SK-N-SH treated with all-trans-retinoic acid at 6 μM for 48 hours (cell line): ENCODE measurements around the gene CAMK1.
A peak's percentile ranks its signal among the peaks of the same experiment; 100 is the strongest.

Experiments used
- ATAC-seq: fragments of 200-7000 bp; cut with Tn5 transposase; 3 replicates; pipeline ENCODE4 v1.9.1; 2020; ENCODE audit warnings: mild to moderate bottlenecking, moderate library complexity
- ARNTL ChIP-seq: fragments of 450-650 bp; formaldehyde crosslinking; IDR thresholded peaks from 2 replicates; pipeline ENCODE4 v1.5.0; 2020; ENCODE audit warnings: low read depth, mild to moderate bottlenecking, moderate library complexity, borderline replicate concordance
- BACH2 ChIP-seq: fragments of 250-450 bp; sonication (Bioruptor Pico); IDR thresholded peaks from 2 replicates; pipeline ENCODE4 v1.9.0; 2021; ENCODE audit warnings: mild to moderate bottlenecking, borderline replicate concordance
- CSDC2 ChIP-seq: fragments of 250-450 bp; sonication (Bioruptor Pico); IDR thresholded peaks from 2 replicates; pipeline ENCODE4 v1.5.0; 2020; ENCODE audit warnings: mild to moderate bottlenecking, moderate library complexity
- GLIS3 ChIP-seq: fragments of 250-450 bp; sonication (Bioruptor Pico); IDR thresholded peaks from 2 replicates; pipeline ENCODE4 v1.5.0; 2020; ENCODE audit warnings: mild to moderate bottlenecking, moderate library complexity
- PATZ1 ChIP-seq: fragments of 250-450 bp; sonication (Bioruptor Pico); IDR thresholded peaks from 2 replicates; pipeline ENCODE4 v1.8.0; 2020; ENCODE audit warnings: mild to moderate bottlenecking, moderate library complexity, borderline replicate concordance
- PPARA ChIP-seq: fragments of 250-450 bp; sonication (Bioruptor Pico); IDR thresholded peaks from 2 replicates; pipeline ENCODE4 v1.5.0; 2020; ENCODE audit warnings: mild to moderate bottlenecking, borderline replicate concordance
- RARB ChIP-seq: fragments of 250-450 bp; sonication (Bioruptor Pico); IDR thresholded peaks from 2 replicates; pipeline ENCODE4 v1.8.0; 2021; ENCODE audit warnings: mild to moderate bottlenecking, moderate library complexity
- SNAI2 ChIP-seq: fragments of 250-450 bp; sonication (Bioruptor Pico); IDR thresholded peaks from 2 replicates; pipeline ENCODE4 v1.5.0; 2020; ENCODE audit warnings: mild to moderate bottlenecking, moderate library complexity
- TOX ChIP-seq: fragments of 250-450 bp; sonication (Bioruptor Pico); IDR thresholded peaks from 2 replicates; pipeline ENCODE4 v1.8.0; 2021; ENCODE audit warnings: mild to moderate bottlenecking, moderate library complexity, borderline replicate concordance
- ZC3H10 ChIP-seq: fragments of 250-450 bp; sonication (Bioruptor Pico); IDR thresholded peaks from 2 replicates; pipeline ENCODE4 v1.5.1; 2021; ENCODE audit warnings: mild to moderate bottlenecking, moderate library complexity
- ZFP3 ChIP-seq: fragments of 250-450 bp; sonication (Bioruptor Pico); IDR thresholded peaks from 2 replicates; pipeline ENCODE4 v1.5.0; 2020; ENCODE audit warnings: mild to moderate bottlenecking, moderate library complexity
- ZFP30 ChIP-seq: fragments of 450-650 bp; formaldehyde crosslinking; IDR thresholded peaks from 2 replicates; pipeline ENCODE4 v1.5.0; 2022; ENCODE audit warnings: mild to moderate bottlenecking, moderate library complexity
- ZNF565 ChIP-seq: fragments of 450-650 bp; formaldehyde crosslinking; conservative IDR thresholded peaks from 2 replicates; pipeline ENCODE4 v1.5.0; 2020; ENCODE audit warnings: low read depth, mild to moderate bottlenecking, moderate library complexity
- ZNF70 ChIP-seq: fragments of 450-650 bp; formaldehyde crosslinking; IDR thresholded peaks from 2 replicates; pipeline ENCODE4 v1.5.0; 2020; ENCODE audit warnings: mild to moderate bottlenecking, moderate library complexity
- ZNF8 ChIP-seq: fragments of 450-650 bp; formaldehyde crosslinking; IDR thresholded peaks from 2 replicates; pipeline ENCODE4 v1.5.0; 2020; ENCODE audit warnings: mild to moderate bottlenecking, moderate library complexity
- TF ChIP-seq, protein P1 (sequence below): fragments of 250-450 bp; sonication (Bioruptor Pico); IDR thresholded peaks from 2 replicates; pipeline ENCODE4 v1.5.1; 2020; ENCODE audit warnings: low read depth, mild to moderate bottlenecking, moderate library complexity
- TF ChIP-seq, protein P2 (sequence below): fragments of 250-450 bp; sonication (Bioruptor Pico); IDR thresholded peaks from 2 replicates; pipeline ENCODE4 v1.5.1; 2021; ENCODE audit warnings: mild to moderate bottlenecking, moderate library complexity

The CAMK1 gene

DNA sequence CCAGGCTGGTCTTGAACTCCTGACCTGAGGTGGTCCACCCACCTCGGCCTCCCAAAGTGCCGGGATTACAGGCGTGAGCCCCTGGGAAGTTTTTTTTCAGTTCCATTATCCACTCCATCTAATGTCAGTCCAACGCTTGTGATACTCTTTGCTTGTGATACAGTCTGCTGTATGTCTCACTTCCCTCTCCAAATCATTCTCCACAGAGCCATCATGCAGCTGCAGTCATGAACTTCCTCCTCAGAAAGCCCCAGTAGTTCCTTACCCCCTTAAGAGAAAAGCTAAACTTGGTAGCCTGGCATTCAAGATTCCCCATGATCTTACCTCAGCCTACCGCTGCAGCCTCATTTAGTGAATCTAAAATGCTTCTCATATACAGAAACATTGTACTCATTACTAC, 25.5 kb upstream of the CAMK1 start (continued):
- TF ChIP-seq SNAI2 (CRISPR knock-in tag) = no peak
- TF ChIP-seq ZC3H10 (CRISPR knock-in tag) = no peak
- no peak for TF ChIP-seq GLIS3 (CRISPR knock-in tag)

DNA sequence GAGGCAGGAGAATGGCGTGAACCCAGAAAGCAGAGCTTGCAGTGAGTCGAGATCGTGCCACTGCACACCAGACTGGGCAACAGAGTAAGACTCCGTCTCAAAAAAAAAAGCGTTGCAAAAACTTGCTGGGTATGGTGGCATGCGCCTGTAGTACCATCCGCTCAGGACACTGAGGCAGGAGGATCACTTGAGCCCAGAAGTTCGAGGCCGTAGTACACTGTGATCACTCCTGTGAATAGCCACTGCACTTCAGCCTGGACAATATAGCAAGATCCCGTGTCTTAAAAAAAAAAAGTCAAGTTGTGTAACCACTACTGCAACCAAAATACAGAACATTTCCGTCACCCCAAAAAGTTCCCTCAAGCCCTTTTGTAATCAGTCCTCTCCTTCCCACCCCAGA, 24.7 kb upstream of the CAMK1 start:
- no peak for TF ChIP-seq ZNF565
- TF ChIP-seq, protein P1, sequence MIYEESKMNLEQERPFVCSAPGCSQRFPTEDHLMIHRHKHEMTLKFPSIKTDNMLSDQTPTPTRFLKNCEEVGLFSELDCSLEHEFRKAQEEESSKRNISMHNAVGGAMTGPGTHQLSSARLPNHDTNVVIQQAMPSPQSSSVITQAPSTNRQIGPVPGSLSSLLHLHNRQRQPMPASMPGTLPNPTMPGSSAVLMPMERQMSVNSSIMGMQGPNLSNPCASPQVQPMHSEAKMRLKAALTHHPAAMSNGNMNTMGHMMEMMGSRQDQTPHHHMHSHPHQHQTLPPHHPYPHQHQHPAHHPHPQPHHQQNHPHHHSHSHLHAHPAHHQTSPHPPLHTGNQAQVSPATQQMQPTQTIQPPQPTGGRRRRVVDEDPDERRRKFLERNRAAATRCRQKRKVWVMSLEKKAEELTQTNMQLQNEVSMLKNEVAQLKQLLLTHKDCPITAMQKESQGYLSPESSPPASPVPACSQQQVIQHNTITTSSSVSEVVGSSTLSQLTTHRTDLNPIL = no peak
- TF ChIP-seq PATZ1 (CRISPR knock-in tag) = no peak
- no peak for TF ChIP-seq PPARA
- TF ChIP-seq ZNF8 = no peak
- no peak for TF ChIP-seq GLIS3 (CRISPR knock-in tag)
- no peak for TF ChIP-seq ZFP3 (CRISPR knock-in tag)
- no peak for TF ChIP-seq ARNTL
- TF ChIP-seq BACH2 (CRISPR knock-in tag) = no peak
- TF ChIP-seq ZNF70 (CRISPR knock-in tag) = no peak
- no peak for TF ChIP-seq CSDC2 (CRISPR knock-in tag)
- TF ChIP-seq SNAI2 (CRISPR knock-in tag) = no peak
- no peak for ATAC-seq

GRCh38 chr3:9793161-9793781, 23.5 kb upstream of the CAMK1 start:
- TF ChIP-seq ZNF565 = no peak
- peak; percentile 14; the same call in 1 of the 2 replicates for TF ChIP-seq ZC3H10 (CRISPR knock-in tag)
- ATAC-seq = peak; percentile 50

DNA sequence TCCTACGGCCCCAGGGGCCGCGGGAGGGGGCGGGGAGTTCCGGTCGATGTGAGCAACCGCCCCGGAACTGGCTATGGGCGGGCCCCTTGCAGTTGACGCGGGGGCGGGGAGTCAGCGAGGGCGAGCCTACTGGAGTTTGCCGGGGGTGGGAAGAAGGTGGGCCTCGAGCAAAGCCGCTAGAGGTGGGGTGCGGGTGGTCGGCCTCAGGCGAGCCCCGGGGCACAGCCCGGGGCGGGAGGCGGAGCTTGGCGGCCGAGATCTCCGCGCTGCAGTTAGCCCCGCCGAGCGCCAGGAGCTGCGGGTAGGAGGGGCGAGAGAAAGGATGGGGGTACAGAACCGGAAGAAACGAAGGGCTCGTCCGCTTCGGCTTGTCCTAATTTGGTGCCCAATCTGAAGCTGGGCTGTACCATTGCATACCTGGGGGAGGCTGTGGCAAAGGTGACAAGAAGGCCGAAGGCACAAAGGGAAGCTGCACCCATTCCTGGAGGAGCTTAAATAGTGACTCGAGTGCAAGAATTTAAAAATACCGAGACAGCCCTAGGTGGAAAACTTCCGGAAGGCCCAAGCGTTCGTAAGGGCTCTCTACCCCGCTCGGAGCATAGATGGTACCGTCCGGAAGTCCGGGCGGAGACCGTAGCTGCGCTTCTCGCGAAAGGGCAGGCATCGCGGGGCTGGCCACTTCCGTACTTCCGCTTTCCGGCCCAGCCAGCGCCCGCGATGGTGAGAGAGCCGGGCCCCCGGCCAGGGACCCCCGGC, 22.8 kb upstream of the CAMK1 start, which contains the start of the genes ARPC4 and TADA3:
TSS of gene ARPC4 (plus strand) at position 678 of the 756 bp plus-strand sequence. CDS start at position 718, 40 bp downstream.
TSS of gene TADA3 (minus strand) at position 69 of the 756 bp plus-strand sequence. CDS start 1,007 bp downstream, outside the sequence.
- TF ChIP-seq, protein P1 = no peak
- TF ChIP-seq ZC3H10 (CRISPR knock-in tag) (no peak), ZFP3 (CRISPR knock-in tag) (no peak), BACH2 (CRISPR knock-in tag) (no peak), ZNF70 (CRISPR knock-in tag) (no peak), SNAI2 (CRISPR knock-in tag) (no peak), TOX (CRISPR knock-in tag) (no peak)
- peak; percentile 93 for ATAC-seq

GRCh38 chr3:9791790-9792404, 22.1 kb upstream of the CAMK1 start:
- TF ChIP-seq BACH2 (CRISPR knock-in tag) (no peak), ZFP30 (no peak), ZNF565 (no peak), ZC3H10 (CRISPR knock-in tag) (no peak), ZNF8 (no peak), RARB (no peak), PPARA (no peak), ZNF70 (CRISPR knock-in tag) (no peak)
- TF ChIP-seq, protein P2, sequence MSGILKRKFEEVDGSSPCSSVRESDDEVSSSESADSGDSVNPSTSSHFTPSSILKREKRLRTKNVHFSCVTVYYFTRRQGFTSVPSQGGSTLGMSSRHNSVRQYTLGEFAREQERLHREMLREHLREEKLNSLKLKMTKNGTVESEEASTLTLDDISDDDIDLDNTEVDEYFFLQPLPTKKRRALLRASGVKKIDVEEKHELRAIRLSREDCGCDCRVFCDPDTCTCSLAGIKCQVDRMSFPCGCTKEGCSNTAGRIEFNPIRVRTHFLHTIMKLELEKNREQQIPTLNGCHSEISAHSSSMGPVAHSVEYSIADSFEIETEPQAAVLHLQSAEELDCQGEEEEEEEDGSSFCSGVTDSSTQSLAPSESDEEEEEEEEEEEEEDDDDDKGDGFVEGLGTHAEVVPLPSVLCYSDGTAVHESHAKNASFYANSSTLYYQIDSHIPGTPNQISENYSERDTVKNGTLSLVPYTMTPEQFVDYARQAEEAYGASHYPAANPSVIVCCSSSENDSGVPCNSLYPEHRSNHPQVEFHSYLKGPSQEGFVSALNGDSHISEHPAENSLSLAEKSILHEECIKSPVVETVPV (CRISPR knock-in tag) = no peak
- ATAC-seq = no peak; the same call in 1 of the 3 replicates
